GM18873 (cell line): ENCODE measurements around the gene ANKRA2.

Experiments used
- ATAC-seq: cut with Tn5 transposase; IDR thresholded peaks from one replicate; pipeline ENCODE4 v1.9.1; 2021; ENCODE audit warnings: mild to moderate bottlenecking, moderate library complexity, moderate number of reproducible peaks; ENCODE audit not compliant: unreplicated experiment, low FRiP score

The ANKRA2 gene

DNA sequence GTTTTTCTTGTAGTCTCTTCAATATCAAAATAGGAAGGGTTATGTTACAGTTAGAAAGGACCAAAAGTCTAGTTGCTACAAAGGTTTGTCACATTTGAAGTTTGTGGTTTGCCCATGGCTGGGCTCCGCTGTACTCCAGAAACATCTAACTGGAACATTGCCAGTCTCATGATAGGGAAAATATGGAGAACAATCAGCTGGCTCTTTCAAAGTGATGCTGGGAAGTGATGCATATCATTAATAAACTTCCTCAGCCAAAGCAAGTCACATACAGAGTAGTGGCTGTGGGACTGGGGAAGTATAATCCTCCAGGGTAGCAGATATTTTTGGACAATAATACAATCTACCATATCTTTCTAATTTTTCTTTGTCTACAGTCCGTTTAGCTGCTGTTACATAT, 58.4 kb downstream of the ANKRA2 start:
- ATAC-seq = no peak

DNA sequence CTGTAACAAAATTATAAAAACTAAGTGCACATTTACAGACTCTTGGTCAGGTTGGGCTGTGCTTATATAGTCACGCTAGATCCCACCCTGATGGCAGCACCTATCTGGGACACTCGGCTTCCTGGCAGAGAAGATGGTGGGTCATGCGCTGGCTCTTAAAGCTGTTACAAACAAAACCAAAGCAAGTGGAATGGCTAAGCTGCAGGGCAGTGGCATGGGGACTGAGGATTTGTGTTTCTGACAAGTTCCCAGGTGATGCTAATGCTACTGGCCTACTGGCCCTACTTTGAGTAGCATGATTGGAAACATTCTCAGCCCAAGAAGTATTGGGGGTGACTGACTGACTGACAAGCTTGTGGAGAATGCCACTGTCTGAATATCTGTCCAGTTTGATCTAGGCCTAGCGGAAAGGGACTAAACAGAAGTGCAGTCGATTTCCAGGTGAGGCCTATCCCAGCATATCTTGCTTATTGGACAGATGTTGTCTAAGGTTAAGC, 58.9 kb downstream of the ANKRA2 start:
- ATAC-seq = no peak
